ENCODE data around the gene RBM46.
"Not testable (repeated sequence)": the region's sequence is repeated elsewhere in the genome, so short reads cannot be mapped to it uniquely, and the experiment has no call there.

The RBM46 gene

GRCh38 chr4:154838694-154839093 lies 57.6 kb downstream of the RBM46 start:
- no peak overlapping the region for H3K9ac ChIP-seq (ENCODE audit: low read depth, low read length)
- no peak overlapping the region for H3K4me3 ChIP-seq (ENCODE audit: low read length)
- no peaks in the 10 kb centered on the region for H3K36me3 ChIP-seq (ENCODE audit: insufficient read depth, low read length)

GRCh38 chr4:154854362-154854761 lies 73.3 kb downstream of the RBM46 start:
- no peak overlapping the region for H3K4me3 ChIP-seq (ENCODE audit: low read length)
- no peaks in the 10 kb centered on the region for H3K36me3 ChIP-seq (ENCODE audit: insufficient read depth, low read length)
- H3K9me3 ChIP-seq (replicated peaks; ENCODE audit: low read length) = no peaks in the 10 kb centered on the region
- peaks cover 4% of the 10 kb centered on the region for H3K27me3 ChIP-seq (ENCODE audit: control insufficient read depth, insufficient read depth, low read length)
- H3K4me1 ChIP-seq (ENCODE audit: control insufficient read depth, insufficient read depth, low read length) = no peaks in the 10 kb centered on the region
- no peak overlapping the region for H3K9ac ChIP-seq (ENCODE audit: low read depth, low read length)
- H3K4me2 ChIP-seq (ENCODE audit: low read length) = no peak overlapping the region

More at GRCh38 chr4:154838694-154839093, 57.6 kb downstream of the RBM46 start:
- Histone ChIP-seq H3K9me3 (replicated peaks; ENCODE audit: low read length) (no peaks in the 10 kb centered on the region), H3K27me3 (ENCODE audit: control insufficient read depth, insufficient read depth, low read length) (no peaks in the 10 kb centered on the region), H3K4me2 (ENCODE audit: low read length) (no peak overlapping the region), H3K4me1 (ENCODE audit: control insufficient read depth, insufficient read depth, low read length) (no peaks in the 10 kb centered on the region)

GRCh38 chr4:154858166-154858565 lies 77.1 kb downstream of the RBM46 start:
- H3K9me3 ChIP-seq (replicated peaks; ENCODE audit: low read length) = no peaks in the 10 kb centered on the region
- H3K4me2 ChIP-seq (ENCODE audit: low read length) = no peak overlapping the region
- no peak overlapping the region for H3K4me3 ChIP-seq (ENCODE audit: low read length)
- H3K4me1 ChIP-seq (ENCODE audit: control insufficient read depth, insufficient read depth, low read length) = no peaks in the 10 kb centered on the region
- H3K36me3 ChIP-seq (ENCODE audit: insufficient read depth, low read length) = no peaks in the 10 kb centered on the region
- H3K9ac ChIP-seq (ENCODE audit: low read depth, low read length) = no peak overlapping the region
- no peaks in the 10 kb centered on the region for H3K27me3 ChIP-seq (ENCODE audit: control insufficient read depth, insufficient read depth, low read length)

GRCh38 chr4:154868414-154869194 lies 87.5 kb downstream of the RBM46 start:
- Histone ChIP-seq H3K27me3 (ENCODE audit: control insufficient read depth, insufficient read depth, low read length) (no peaks in the 10 kb centered on the region), H3K9me3 (replicated peaks; ENCODE audit: low read length) (no peaks in the 10 kb centered on the region), H3K4me2 (ENCODE audit: low read length) (no peak overlapping the region), H3K4me3 (ENCODE audit: low read length) (no peak overlapping the region), H3K4me1 (ENCODE audit: control insufficient read depth, insufficient read depth, low read length) (no peaks in the 10 kb centered on the region), H3K36me3 (ENCODE audit: insufficient read depth, low read length) (no peaks in the 10 kb centered on the region), H3K9ac (ENCODE audit: low read depth, low read length) (no peak overlapping the region)

GRCh38 chr4:154869301-154869700 lies 88.2 kb downstream of the RBM46 start:
- H3K4me1 ChIP-seq (ENCODE audit: control insufficient read depth, insufficient read depth, low read length) = no peaks in the 10 kb centered on the region
- H3K36me3 ChIP-seq (ENCODE audit: insufficient read depth, low read length) = no peaks in the 10 kb centered on the region
- H3K27me3 ChIP-seq (ENCODE audit: control insufficient read depth, insufficient read depth, low read length) = no peaks in the 10 kb centered on the region
- H3K9ac ChIP-seq (ENCODE audit: low read depth, low read length) = no peak overlapping the region
- H3K4me2 ChIP-seq (ENCODE audit: low read length) = no peak overlapping the region
- no peak overlapping the region for H3K4me3 ChIP-seq (ENCODE audit: low read length)
- H3K9me3 ChIP-seq (replicated peaks; ENCODE audit: low read length) = no peaks in the 10 kb centered on the region

- H3K27me3 ChIP-seq (ENCODE audit: control insufficient read depth, insufficient read depth, low read length) = no peaks in the 10 kb centered on the region
- H3K4me2 ChIP-seq (ENCODE audit: low read length) = no peak overlapping the region
- no peaks in the 10 kb centered on the region for H3K36me3 ChIP-seq (ENCODE audit: insufficient read depth, low read length)
- no peak overlapping the region for H3K4me3 ChIP-seq (ENCODE audit: low read length)
- H3K4me1 ChIP-seq (ENCODE audit: control insufficient read depth, insufficient read depth, low read length) = peaks cover 4% of the 10 kb centered on the region
- no peaks in the 10 kb centered on the region for H3K9me3 ChIP-seq (replicated peaks; ENCODE audit: low read length)
- no peak overlapping the region for H3K9ac ChIP-seq (ENCODE audit: low read depth, low read length)
Measured at GRCh38 chr4:154872198-154872597, 91.1 kb downstream of the RBM46 start.

GRCh38 chr4:154874049-154874448 lies 93.0 kb downstream of the RBM46 start:
- not testable (repeated sequence) for H3K27me3 ChIP-seq (ENCODE audit: control insufficient read depth, insufficient read depth, low read length); H3K9me3 ChIP-seq (replicated peaks; ENCODE audit: low read length); H3K36me3 ChIP-seq (ENCODE audit: insufficient read depth, low read length); H3K4me1 ChIP-seq (ENCODE audit: control insufficient read depth, insufficient read depth, low read length); H3K4me3 ChIP-seq (ENCODE audit: low read length); H3K4me2 ChIP-seq (ENCODE audit: low read length); H3K9ac ChIP-seq (ENCODE audit: low read depth, low read length)

- H3K4me1 ChIP-seq (ENCODE audit: control insufficient read depth, insufficient read depth, low read length) = peaks cover 4% of the 10 kb centered on the region
- H3K9ac ChIP-seq (ENCODE audit: low read depth, low read length) = no peak overlapping the region
- no peaks in the 10 kb centered on the region for H3K9me3 ChIP-seq (replicated peaks; ENCODE audit: low read length)
- no peaks in the 10 kb centered on the region for H3K36me3 ChIP-seq (ENCODE audit: insufficient read depth, low read length)
- H3K27me3 ChIP-seq (ENCODE audit: control insufficient read depth, insufficient read depth, low read length) = no peaks in the 10 kb centered on the region
- no peak overlapping the region for H3K4me3 ChIP-seq (ENCODE audit: low read length)
- H3K4me2 ChIP-seq (ENCODE audit: low read length) = no peak overlapping the region
Measured at GRCh38 chr4:154877110-154877760, 96.2 kb downstream of the RBM46 start.

Small RNA genes within 50 kb of the gene (small RNA-seq; reads per million reads assigned to genes)
- gene RNU2-44P = 3.2 reads per million, percentile 78 among the genes with 10 or more reads in this experiment
- gene RNU2-66P = 0.21 reads per million

Measured in skeletal muscle satellite cell (primary cell).